ENCODE results near the gene ASTN1.

Gene ASTN1

DNA sequence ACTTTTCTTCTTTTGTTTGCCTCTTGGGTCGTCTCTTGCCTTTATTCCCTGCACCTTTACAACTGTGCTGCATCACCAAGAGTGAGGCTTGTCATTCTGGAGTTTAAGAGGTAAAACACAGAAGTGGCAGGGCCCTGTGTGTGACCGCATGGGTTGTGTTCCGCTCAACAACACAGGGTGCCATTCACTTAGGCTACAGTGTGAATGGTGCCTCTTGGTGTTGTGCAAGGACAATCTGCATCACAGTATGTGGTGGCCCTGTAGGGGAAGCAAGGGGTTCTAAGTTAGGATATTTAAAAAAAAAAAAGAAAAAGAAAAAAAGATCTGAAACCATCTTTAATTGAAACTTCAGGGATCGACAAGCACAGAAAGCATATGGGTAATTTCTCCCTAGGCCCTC, 44.4 kb upstream of the ASTN1 start:
- no peaks in the 10 kb centered on the region for H4K20me1 ChIP-seq (ENCODE audit: insufficient read depth)
- H3K9ac ChIP-seq, result no peak overlapping the region
- no peak overlapping the region for H2AFZ ChIP-seq (ENCODE audit: low read depth)
- H3K27ac ChIP-seq, result no peak overlapping the region
- no peak overlapping the region for H3K4me3 ChIP-seq (IDR thresholded peaks at IDR 0.05; ENCODE audit: insufficient read depth, low read depth, low read length)
- H3K79me2 ChIP-seq (ENCODE audit: insufficient read depth, low read depth), result no peaks in the 10 kb centered on the region
- TF ChIP-seq, protein P1, sequence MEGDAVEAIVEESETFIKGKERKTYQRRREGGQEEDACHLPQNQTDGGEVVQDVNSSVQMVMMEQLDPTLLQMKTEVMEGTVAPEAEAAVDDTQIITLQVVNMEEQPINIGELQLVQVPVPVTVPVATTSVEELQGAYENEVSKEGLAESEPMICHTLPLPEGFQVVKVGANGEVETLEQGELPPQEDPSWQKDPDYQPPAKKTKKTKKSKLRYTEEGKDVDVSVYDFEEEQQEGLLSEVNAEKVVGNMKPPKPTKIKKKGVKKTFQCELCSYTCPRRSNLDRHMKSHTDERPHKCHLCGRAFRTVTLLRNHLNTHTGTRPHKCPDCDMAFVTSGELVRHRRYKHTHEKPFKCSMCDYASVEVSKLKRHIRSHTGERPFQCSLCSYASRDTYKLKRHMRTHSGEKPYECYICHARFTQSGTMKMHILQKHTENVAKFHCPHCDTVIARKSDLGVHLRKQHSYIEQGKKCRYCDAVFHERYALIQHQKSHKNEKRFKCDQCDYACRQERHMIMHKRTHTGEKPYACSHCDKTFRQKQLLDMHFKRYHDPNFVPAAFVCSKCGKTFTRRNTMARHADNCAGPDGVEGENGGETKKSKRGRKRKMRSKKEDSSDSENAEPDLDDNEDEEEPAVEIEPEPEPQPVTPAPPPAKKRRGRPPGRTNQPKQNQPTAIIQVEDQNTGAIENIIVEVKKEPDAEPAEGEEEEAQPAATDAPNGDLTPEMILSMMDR (conservative IDR thresholded peaks at IDR 0.05; ENCODE audit: low read depth, low read length), result no peak
- H3K36me3 ChIP-seq (ENCODE audit: insufficient read depth), result no peaks in the 10 kb centered on the region
- no peaks in the 10 kb centered on the region for H3K27me3 ChIP-seq (ENCODE audit: insufficient read depth, low read depth)
- H3K4me1 ChIP-seq (ENCODE audit: low read depth, poor library complexity, severe bottlenecking), result no peaks in the 10 kb centered on the region
- H3K4me2 ChIP-seq, result no peak overlapping the region

DNA sequence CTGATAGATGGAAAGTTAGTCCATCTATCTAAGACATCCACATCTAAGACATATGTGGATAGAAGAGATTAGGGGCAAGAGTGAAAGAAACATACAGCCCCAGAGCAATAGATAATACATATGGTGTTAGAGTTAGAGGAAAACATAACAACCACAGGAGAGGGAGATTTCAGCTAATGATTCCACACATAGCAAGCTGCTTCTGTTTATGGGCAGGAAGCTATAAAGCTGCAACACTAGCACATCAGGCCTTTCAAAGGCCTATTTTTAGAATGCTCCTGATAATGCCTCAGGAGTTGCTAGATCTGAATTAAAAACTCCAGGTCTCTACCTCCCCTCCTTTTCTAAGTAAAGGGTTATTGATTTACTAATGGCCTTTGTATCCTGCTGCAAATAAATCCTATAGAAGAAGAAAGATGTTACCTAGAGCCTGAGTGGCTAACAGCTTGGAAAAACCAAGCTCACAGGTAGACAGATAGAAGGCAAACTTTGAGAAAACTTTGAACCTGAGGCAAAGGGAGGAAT, 42.4 kb upstream of the ASTN1 start:
- Histone ChIP-seq H3K27ac (no peak overlapping the region), H3K4me3 (IDR thresholded peaks at IDR 0.05; ENCODE audit: insufficient read depth, low read depth, low read length) (no peak overlapping the region), H3K4me2 (no peak overlapping the region), H3K79me2 (ENCODE audit: insufficient read depth, low read depth) (no peaks in the 10 kb centered on the region), H3K36me3 (ENCODE audit: insufficient read depth) (no peaks in the 10 kb centered on the region), H3K9ac (no peak overlapping the region), H4K20me1 (ENCODE audit: insufficient read depth) (no peaks in the 10 kb centered on the region), H2AFZ (ENCODE audit: low read depth) (no peak overlapping the region), H3K27me3 (ENCODE audit: insufficient read depth, low read depth) (no peaks in the 10 kb centered on the region), H3K4me1 (ENCODE audit: low read depth, poor library complexity, severe bottlenecking) (no peaks in the 10 kb centered on the region)
- TF ChIP-seq, protein P1 (conservative IDR thresholded peaks at IDR 0.05; ENCODE audit: low read depth, low read length), result no peak

DNA sequence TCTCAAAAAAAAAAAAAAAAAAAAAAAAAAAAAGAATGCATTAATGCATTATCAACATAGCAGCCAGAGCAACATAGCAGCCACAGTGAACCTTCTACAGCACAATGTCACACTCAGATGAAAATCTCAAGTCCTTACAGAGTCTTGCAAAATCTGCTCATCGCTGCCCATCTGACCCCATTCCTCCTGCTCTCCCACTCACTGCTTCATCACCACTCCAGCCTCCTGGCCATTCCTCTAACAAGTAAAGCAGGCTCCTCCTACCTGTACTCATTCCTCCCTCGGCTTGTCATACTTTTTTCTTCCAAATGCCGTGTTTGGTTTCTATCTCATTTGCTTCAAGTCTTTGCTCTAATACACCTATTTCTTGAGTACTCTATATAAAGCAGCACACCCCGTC, 35.8 kb upstream of the ASTN1 start:
- TF ChIP-seq, protein P1 (conservative IDR thresholded peaks at IDR 0.05; ENCODE audit: low read depth, low read length), result no peak
- no peaks in the 10 kb centered on the region for H3K79me2 ChIP-seq (ENCODE audit: insufficient read depth, low read depth)
- no peaks in the 10 kb centered on the region for H3K36me3 ChIP-seq (ENCODE audit: insufficient read depth)
- no peaks in the 10 kb centered on the region for H4K20me1 ChIP-seq (ENCODE audit: insufficient read depth)
- H3K27ac ChIP-seq, result no peak overlapping the region
- no peak overlapping the region for H3K9ac ChIP-seq
- H3K4me1 ChIP-seq (ENCODE audit: low read depth, poor library complexity, severe bottlenecking), result peaks cover 10% of the 10 kb centered on the region
- no peak overlapping the region for H3K4me3 ChIP-seq (IDR thresholded peaks at IDR 0.05; ENCODE audit: insufficient read depth, low read depth, low read length)
- no peak overlapping the region for H2AFZ ChIP-seq (ENCODE audit: low read depth)
- H3K4me2 ChIP-seq, result no peak overlapping the region
- no peaks in the 10 kb centered on the region for H3K27me3 ChIP-seq (ENCODE audit: insufficient read depth, low read depth)

DNA sequence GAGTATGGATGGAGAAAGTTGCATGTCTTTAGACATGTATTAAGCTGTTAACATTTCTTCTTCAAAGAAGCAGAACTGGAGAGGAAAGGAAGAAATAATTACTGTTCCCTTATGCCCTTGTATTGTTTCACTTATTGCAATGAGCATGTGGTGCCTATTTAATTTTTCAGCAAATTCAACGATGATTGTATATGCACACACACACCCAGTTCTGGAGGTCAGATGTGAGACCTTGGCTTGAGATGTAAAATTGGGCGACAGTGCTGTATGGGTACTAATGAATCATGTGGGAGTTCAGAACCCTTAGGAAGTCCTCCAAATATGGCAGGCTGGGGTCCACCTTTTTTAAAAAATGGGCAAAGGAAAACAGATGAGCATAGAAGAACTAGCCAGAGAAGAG, 33.7 kb upstream of the ASTN1 start:
- Histone ChIP-seq H4K20me1 (ENCODE audit: insufficient read depth) (no peaks in the 10 kb centered on the region), H3K27me3 (ENCODE audit: insufficient read depth, low read depth) (no peaks in the 10 kb centered on the region), H3K4me2 (no peak overlapping the region), H2AFZ (ENCODE audit: low read depth) (no peak overlapping the region), H3K27ac (no peak overlapping the region), H3K79me2 (ENCODE audit: insufficient read depth, low read depth) (no peaks in the 10 kb centered on the region), H3K4me1 (ENCODE audit: low read depth, poor library complexity, severe bottlenecking) (peaks cover 10% of the 10 kb centered on the region), H3K36me3 (ENCODE audit: insufficient read depth) (no peaks in the 10 kb centered on the region), H3K4me3 (IDR thresholded peaks at IDR 0.05; ENCODE audit: insufficient read depth, low read depth, low read length) (no peak overlapping the region), H3K9ac (no peak overlapping the region)
- TF ChIP-seq, protein P1 (conservative IDR thresholded peaks at IDR 0.05; ENCODE audit: low read depth, low read length), result no peak
